GM12878 (cell line): ENCODE results near the gene HK1. TPM values are rescaled to one million over a fixed set of nuclear protein-coding genes. Genes with fewer than 3 reads are reported as not detected.

Source experiments
- BCLAF1 ChIP-seq: fragments of 450-650 bp; IDR thresholded peaks from 2 replicates; pipeline ENCODE4 v1.6.1; 2017; ENCODE audit warnings: antibody characterized with exemption, mild to moderate bottlenecking, moderate library complexity
- BHLHE40 ChIP-seq, 2 experiments: fragments of 450-650 bp in 1 of 2; IDR thresholded peaks; 2 replicates each; pipeline ENCODE4 v1.6.1; 2011 to 2017; ENCODE audit warnings: low read depth in 2 of 2, borderline replicate concordance in 1 of 2, improper control_type of control experiment in 1 of 2, low read length in 1 of 2, mild to moderate bottlenecking in 1 of 2
- EED ChIP-seq: sonication (generic); IDR thresholded peaks from 2 replicates; pipeline ENCODE4 v1.6.1; 2016; ENCODE audit warnings: antibody characterized with exemption, low read depth
- FOXM1 ChIP-seq: IDR thresholded peaks from 2 replicates; pipeline ENCODE4 v1.6.1; 2012; ENCODE audit warnings: low read depth, mild to moderate bottlenecking, inconsistent platforms, low read length, moderate library complexity
- HDGF ChIP-seq: fragments of 450-650 bp; IDR thresholded peaks from 2 replicates; pipeline ENCODE4 v1.6.1; 2016; ENCODE audit warnings: antibody characterized with exemption
- MLLT1 ChIP-seq: fragments of 450-650 bp; IDR thresholded peaks from 2 replicates; pipeline ENCODE4 v1.6.1; 2016; ENCODE audit warnings: mild to moderate bottlenecking
- RELA ChIP-seq: fragments of 450-650 bp; IDR thresholded peaks from 2 replicates; pipeline ENCODE4 v1.8.0; 2014; ENCODE audit warnings: borderline replicate concordance; ENCODE audit not compliant: partially characterized antibody
- SMC3 ChIP-seq: IDR thresholded peaks from 2 replicates; pipeline ENCODE4 v1.6.1; 2011; ENCODE audit warnings: low read length, improper control_type of control experiment, borderline replicate concordance
- WRNIP1 ChIP-seq: IDR thresholded peaks from 2 replicates; pipeline ENCODE4 v1.6.1; 2011; ENCODE audit warnings: low read depth, low read length, improper control_type of control experiment, borderline replicate concordance
- polyA plus RNA-seq, 11 experiments: library from polyadenylated mRNA; depleted of rRNA in 4 of 11; unstranded in 6 of 11; stranded (reverse) in 5 of 11; fragments of >200 nt; fragmentation: Nextera tagmentation in 4 of 11; fragmentation: Illumina TruSeq in 1 of 11; extraction: Ambion mirVana in 4 of 11; extraction: Trizol in 1 of 11; gene quantifications; 1 replicate in 1 of 11; 2 replicates in 10 of 11; pipeline versions ENCODE4 v1.2.1 to v1.2.3, GENCODE V29; 2011 to 2016; ENCODE audit warnings: inconsistent platforms in 2 of 11, missing spikeins in 2 of 11, low read depth in 1 of 11
- total RNA-seq, 4 experiments: library from RNA; depleted of rRNA in 3 of 4; stranded (reverse); fragments of >200 nt in 3 of 4; fragmentation: Illumina TruSeq in 1 of 4; extraction: Trizol in 1 of 4; gene quantifications; 2 replicates each; pipeline versions ENCODE4 v1.2.1 to v1.2.3, GENCODE V29; 2013 to 2021

The HK1 gene
- total and polyA plus RNA-seq, 10 of the 15 experiments (the other 5 are each of a cell fraction or from before 2014, with no cell fraction given), result 3.4 to 77.3 (median 46.6) TPM

GRCh38 chr10:69392481-69393000 is 114.2 kb downstream of the HK1 start (continued):
- TF ChIP-seq SMC3 (peak; percentile 98), HDGF (0 out of 2 replicates have a peak, but pooled peaks have one; percentile 71), RELA (peak; percentile 46), BCLAF1 (no peak), WRNIP1 (peak; percentile 85; the same call in 1 of the 2 replicates), BHLHE40 (IDR thresholded peaks at IDR 0.05; ENCODE audit: borderline replicate concordance in 1 of 2, low read depth in 2 of 2, low read length in 1 of 2) (0 out of 4 replicates have a peak, but pooled peaks of 1 of the 2 experiments have one; percentile 21), MLLT1 (no peak), EED (no peak), FOXM1 (peak; percentile 53; the same call in 1 of the 2 replicates)
- TF ChIP-seq, all 136 proteins: peak for 16
